Activated effector memory CD4-positive, alpha-beta T cell treated with anti-CD3 and anti-CD28 coated beads, Interleukin-2, amount 50 U/mL, for 16 hours (primary cell): ENCODE data around the gene CERS2.

Experiments
- DNase-seq: peaks from one replicate; pipeline ENCODE4 v3.0.0-alpha.2; 2020

CERS2 gene

DNA sequence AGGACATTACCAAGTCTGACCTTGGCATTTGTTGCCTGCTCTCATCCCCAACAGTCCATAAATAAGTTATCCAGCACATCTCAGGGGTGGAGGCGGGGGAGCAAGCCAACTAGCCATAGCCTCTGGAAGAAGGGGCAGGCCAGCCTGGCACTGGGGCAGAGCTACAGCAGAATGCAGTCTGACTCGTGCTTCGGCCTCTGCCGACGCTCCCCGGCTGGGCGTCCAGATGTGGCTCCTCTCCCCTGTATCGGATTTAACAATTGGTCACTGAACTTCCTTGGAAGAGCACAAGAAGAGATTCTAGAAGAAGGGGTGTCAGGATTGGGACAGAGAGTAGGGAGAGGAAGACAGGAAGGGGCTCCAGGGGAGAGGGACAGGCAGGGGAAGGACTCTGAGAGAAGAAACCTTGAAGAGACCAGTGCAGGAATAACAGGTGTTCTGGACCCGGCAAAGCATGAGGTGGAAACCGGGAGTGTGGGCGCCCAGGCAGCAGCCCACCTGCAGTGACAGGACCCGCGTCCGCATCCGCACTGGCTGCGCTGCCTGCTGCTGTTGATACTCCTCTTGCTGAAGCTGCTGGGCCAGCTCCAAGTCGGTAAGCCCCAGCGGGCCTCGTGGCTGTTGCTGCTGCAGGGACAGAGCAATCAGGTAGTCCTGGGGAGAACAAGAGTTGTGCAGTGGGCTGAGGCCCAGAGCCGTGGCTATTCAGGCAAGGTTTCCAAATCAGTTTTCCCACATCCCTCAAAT is 22.7 kb upstream of the CERS2 start:
- no peak for DNase-seq

DNA sequence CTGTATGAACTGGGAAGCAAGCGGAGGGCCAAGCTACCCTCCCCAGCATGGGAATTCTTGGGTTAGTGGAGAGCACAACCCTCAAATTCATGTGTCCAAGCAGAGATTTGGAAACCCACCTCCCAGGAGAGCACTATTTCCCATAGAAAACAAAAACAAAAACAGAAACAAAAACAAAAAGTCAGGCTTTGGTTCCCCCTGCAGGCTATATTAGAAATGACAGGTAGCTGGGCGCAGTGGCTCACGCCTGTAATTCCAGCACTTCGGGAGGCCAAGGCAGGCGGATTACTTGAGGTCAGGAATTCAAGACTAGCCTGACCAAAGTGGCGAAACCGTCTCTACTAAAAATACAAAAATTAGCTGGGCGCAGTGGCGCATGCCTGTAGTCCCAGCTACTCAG is 21.3 kb upstream of the CERS2 start:
- DNase-seq = peak; percentile 70

- DNase-seq = no peak
Observed at GRCh38 chr1:150995460-150995859, 20.8 kb upstream of the CERS2 start.

GRCh38 chr1:150994248-150994647 is 19.6 kb upstream of the CERS2 start:
- DNase-seq = no peak

GRCh38 chr1:150992626-150993025 is 18.0 kb upstream of the CERS2 start:
- DNase-seq = no peak

- no peak for DNase-seq
Observed at GRCh38 chr1:150987924-150988323, 13.3 kb upstream of the CERS2 start.

DNA sequence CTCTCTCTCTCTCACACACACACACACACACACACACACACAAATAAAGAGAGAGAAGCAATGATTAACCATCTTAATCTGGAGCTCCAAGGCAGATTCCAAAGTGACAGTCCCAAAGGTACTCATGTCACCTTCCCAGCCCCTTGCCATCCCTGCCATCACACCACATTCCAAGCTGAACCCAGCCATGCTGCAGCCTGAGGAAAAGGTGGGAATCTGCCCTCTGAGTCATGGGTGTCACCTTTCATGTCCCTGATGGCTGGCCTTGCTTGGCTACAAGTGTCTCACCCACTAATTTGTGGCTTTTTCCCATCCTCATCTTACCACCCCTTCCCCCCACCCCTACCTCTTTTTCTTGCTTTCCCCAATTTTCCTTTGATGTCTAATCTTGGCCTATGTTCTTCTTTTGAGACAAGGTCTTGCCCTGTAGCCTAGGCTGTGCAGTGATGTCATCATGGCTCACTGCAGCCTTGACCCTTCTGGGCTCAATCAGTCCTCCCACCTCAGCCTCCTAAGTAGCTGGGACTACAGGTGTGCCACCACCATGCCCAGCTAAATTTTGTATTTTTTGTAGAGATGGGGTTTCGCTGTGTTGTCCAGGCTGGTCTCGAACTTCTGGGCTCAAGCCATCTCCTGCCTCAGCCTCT is 10.7 kb upstream of the CERS2 start:
- no peak for DNase-seq

DNA sequence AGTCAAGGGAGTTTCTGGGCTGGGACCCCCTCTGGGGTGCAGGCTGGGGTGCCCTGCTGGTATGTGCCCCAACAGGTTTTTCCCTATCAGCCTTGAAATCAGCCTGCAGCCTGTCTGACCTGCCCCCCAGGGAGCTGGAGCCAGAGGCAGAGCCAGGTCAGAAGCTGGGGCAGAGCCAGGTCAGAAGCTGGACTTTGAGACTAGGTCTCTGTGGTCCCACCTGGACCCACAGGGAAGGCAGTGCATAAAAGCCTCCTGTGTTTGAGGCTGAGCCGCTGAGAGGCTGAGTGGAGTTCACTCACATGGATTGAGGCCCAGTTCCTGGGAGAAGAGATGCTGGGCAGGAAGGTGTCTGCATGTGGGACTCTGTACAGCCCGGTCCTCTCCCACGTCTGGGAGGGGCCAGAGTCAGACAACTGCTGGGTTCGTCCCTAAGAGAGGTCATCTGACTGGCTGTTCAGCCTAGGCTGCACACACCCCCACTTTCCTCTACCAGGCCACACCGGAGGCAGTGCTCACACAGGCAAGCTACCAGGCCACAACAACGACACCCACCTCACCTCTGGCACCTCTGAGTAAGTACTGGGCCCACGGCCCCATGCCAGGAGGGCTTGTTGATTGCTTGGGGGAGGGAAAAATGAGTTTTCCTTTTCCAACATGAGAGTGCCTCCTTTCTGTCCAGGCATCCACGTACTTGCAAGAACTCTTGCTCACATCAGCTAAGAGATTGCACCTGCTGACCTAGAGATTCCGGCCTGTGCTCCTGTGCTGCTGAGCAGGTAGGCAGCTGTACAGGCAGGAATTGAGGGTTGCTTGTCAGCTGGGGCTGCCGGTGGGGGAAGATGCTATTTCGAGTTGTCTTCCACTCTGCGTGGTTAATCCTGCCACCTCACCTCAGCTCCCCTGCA is 7.4 kb upstream of the CERS2 start, which contains the start of gene ANXA9:
TSS of gene ANXA9 (plus strand) at position 488 of the 908 bp plus-strand sequence. CDS start 814 bp downstream, outside the sequence.
- no peak for DNase-seq

GRCh38 chr1:150981177-150981804 is 6.7 kb upstream of the CERS2 start:
- no peak for DNase-seq

DNA sequence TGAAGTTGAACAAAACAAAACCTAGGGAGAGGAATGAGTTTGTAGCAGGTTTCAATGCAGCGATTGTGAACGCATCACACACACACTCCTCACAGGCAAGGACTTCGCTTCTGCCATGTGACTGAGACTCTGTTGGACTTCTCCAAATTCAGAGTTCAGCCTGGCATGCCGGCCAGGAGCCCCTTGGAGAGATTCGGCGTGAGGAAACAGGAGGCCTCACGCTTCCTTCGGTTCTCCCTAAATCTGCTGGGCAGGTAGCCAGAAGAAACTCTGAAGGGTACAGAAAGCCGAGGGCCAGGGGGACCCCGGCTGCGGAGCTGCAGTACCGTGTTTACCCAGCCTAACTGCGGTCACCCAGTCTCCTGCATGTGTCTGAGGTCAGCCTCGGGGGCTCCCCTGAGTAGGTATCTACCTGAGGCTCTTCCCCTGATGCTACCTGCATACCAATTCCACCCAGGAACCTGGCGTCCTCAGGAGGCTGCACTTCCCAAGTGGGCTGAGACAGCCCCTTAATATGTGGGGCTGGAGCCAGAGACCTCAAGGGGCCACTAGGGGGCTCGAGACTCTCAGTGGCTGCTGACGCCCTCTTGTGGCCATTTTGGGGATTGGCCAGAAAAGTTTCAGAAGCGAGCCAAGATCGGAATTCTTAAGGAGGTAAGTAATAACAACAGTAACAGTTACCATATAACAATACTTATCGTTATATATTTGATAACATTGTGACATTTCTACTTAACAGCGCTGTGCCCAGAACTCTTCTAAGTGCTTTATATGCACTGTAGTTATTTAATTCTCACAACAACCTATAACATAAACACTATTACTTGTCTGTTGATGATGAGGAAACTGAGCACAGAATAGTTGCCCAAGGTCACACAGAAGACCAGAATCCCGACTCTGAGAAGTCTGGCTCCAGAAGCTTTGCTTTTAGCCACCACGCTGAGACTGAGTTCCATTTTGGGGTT is 4.7 kb upstream of the CERS2 start:
- DNase-seq = peak; percentile 95

GRCh38 chr1:150976879-150977694 is 2.5 kb upstream of the CERS2 start:
- DNase-seq = peak; percentile 91

- no peak for DNase-seq
Observed at GRCh38 chr1:150976401-150976821, 1.8 kb upstream of the CERS2 start.

DNA sequence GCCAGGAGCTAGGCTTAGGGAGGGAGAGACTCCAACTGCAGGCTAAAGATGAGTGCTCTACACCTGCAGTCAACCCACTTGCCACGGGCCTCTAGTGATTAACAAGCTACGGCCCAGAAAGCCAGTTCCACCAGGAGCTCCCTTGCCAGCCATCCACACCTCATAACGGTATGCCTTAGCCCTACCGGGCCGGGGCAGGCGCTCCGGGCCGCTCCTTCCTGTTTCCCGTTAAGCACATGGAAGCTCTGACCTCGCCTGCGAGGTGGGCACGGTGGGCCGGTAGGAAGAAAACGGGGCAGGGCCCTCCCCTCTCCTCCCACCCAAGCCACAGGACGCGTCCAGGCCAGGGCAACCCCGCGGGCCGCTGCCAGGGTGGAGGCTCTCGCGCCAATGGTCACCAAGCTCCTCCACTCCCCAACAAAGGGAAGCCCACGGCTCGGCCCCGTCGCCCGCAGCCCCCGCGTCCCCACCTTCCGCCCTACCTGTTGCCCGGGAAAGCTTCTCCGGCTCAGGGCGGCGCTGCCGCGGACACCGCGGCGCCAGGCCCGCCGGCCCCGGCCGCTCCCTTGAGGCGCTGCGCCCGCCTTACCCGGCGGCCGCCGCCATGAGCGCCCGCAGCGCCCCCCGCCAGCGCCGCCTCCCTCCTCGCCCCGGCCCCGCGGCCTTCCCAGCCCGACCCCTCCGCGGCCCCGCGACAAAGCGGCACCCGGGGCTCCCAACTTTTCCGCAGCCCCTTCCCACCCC is 627 bp downstream of the CERS2 start:
- DNase-seq = peak; percentile 79

DNA sequence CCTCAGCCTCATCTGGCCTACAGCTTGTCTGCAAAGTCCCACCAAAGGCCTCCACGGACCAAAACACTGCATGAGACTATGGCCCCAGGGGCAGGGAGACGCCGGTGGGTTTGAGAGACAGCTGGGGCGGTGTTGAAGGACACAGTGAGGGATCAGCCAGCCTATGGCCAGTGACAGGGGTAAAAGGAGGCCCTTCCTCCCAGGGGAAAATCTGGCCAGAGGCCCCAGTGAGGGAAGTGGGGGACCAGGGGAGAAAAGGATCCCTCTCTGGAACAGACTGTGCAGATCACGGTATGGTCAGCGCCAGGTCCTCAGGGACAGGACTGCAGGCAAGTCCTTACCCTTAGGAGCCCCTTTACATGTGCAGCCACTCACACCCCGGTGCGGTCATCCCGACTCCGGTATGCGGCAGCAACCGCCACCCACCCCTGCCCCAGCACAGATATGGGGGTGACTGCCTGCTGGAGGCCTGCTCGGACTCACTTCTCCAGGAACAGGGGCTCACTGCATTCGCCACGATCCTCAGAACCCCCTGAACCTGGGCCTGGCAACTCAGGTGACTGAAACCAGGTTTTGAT is 1.3 kb downstream of the CERS2 start:
- DNase-seq = peak; percentile 73

GRCh38 chr1:150972417-150972940 is 2.2 kb downstream of the CERS2 start:
- no peak for DNase-seq

- DNase-seq = no peak
Observed at GRCh38 chr1:150971583-150972416, 2.8 kb downstream of the CERS2 start.

GRCh38 chr1:150970808-150971582 is 3.6 kb downstream of the CERS2 start:
- no peak for DNase-seq

- DNase-seq = no peak
Observed at GRCh38 chr1:150969626-150970025, 5.0 kb downstream of the CERS2 start.
